Right lobe of liver (tissue), 6 donors: ENCODE data around the gene C6orf120. TPM values are rescaled to one million over a fixed set of nuclear protein-coding genes. Genes with fewer than 3 reads are reported as not detected.
A peak's percentile ranks its signal among the peaks of the same experiment; 100 is the strongest.

Experiments
- ATAC-seq, 4 donors: fragments of 200-7000 bp; cut with Tn5 transposase; one replicate each; pipeline ENCODE4 v1.9.1; 2020; ENCODE audit warnings: mild to moderate bottlenecking in 4 of 4, moderate library complexity in 4 of 4
- DNase-seq, 3 donors: peaks; one replicate each; pipeline ENCODE4 v3.0.0-alpha.2; 2020
- H3K27ac ChIP-seq, 3 donors: fragments of 200-600 bp; one replicate each; pipeline ENCODE4 v1.8.0; 2022
- H3K27me3 ChIP-seq, 2 donors: fragments of 200-600 bp; one replicate each; pipeline ENCODE4 v1.8.0; 2022
- H3K36me3 ChIP-seq, 4 donors: fragments of 200-600 bp; sonication (generic) in 1 of 4; one replicate each; pipeline versions ENCODE4 v1.5.1 to v1.8.0; 2017 to 2022; ENCODE audit warnings: control low read depth in 1 of 4
- H3K4me1 ChIP-seq, 4 donors: fragments of 200-600 bp; sonication (generic) in 1 of 4; one replicate each; pipeline versions ENCODE4 v1.5.1 to v1.8.0; 2017 to 2022; ENCODE audit warnings: control low read depth in 1 of 4
- H3K4me3 ChIP-seq, 3 donors: fragments of 200-600 bp; one replicate each; pipeline ENCODE4 v1.8.0; 2022
- H3K9me3 ChIP-seq, 4 donors: fragments of 200-600 bp; sonication (generic) in 1 of 4; one replicate each; pipeline versions ENCODE4 v1.5.1 to v1.8.0; 2017 to 2022; ENCODE audit warnings: control low read depth in 1 of 4
- POLR2A ChIP-seq: fragments of 450-650 bp; IDR thresholded peaks from one replicate; pipeline ENCODE4 v1.6.1; 2017; ENCODE audit warnings: antibody characterized with exemption, mild to moderate bottlenecking
- WGBS: methylation state at CpG from one replicate; pipeline ENCODE4 v1.1.6; 2018; ENCODE audit warnings: low coverage, low lambda C conversion rate; ENCODE audit not compliant: insufficient coverage; ENCODE audit errors: missing lambda C conversion rate; 5-methylcytosine and 5-hydroxymethylcytosine counted together
- intact Hi-C, 2 donors: fragments of 100-400 bp; cut with DNase I; formaldehyde crosslinking; loops; one replicate each; pipeline versions ENCODE4 v1.11.2 to v1.14.1; 2022
- total RNA-seq, 6 experiments: library from RNA; depleted of rRNA in 2 of 6; stranded (reverse); fragments of >200 nt in 2 of 6; fragmentation: NEBNext Ultra II Directional in 3 of 6; extraction: Animal tissue kit (Norgen Biotek cat#: 25700) in 3 of 6; gene quantifications; one replicate each; pipeline versions ENCODE4 v1.1.0 to v1.2.4, GENCODE V29; 2016 to 2023
- TF ChIP-seq, protein P1 (sequence below), 4 donors: fragments of 200-600 bp in 3 of 4; fragments of 450-650 bp in 1 of 4; IDR thresholded peaks; one replicate each; pipeline versions ENCODE4 v1.5.1 to v1.8.0; 2016 to 2022; ENCODE audit warnings: antibody characterized with exemption in 4 of 4, mild to moderate bottlenecking in 2 of 4
- donor health status: DM: no; HTN: yes; CAD: no.
- donor health status: DM: no; HTN: no; CAD: no.
- donor health status: DM: no; HTN: no; CAD: no.
- donor health status: DM: no; HTN: yes; CAD: no.
- donor health status: DM: no; HTN: yes; CAD: no.

The C6orf120 gene
- total RNA-seq, 6 experiments from 2014 or later: 17.2 to 38.2 (median 22.6) TPM

DNA sequence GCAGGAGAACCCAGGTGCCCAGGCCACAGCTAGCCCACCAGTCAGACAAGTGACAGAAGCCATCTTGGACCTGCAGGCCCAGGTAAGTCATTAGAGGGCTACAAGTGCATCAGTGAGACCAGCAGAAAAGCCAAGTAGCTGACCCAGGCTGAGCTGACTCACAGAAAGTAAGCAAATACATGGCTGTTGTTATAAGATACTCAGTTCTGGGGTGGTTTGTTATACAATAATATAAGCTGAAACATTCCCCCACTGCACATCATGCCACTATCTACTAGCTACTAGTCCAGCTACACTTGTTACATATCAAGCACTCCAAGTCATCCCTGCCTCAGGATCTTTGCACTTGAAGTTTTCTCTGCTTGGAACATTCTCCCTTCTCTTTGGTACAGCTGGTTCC lies 39.4 kb downstream of the C6orf120 start:
- no peak overlapping the region for H3K4me3 ChIP-seq
- H3K27ac ChIP-seq: no peak overlapping the region
- DNase-seq (no peak), ATAC-seq (no peak)
- H3K27me3 ChIP-seq: no peaks in the 10 kb centered on the region
- intact Hi-C loops: no loop called here
- TF ChIP-seq POLR2A: no peak
- TF ChIP-seq, protein P1, sequence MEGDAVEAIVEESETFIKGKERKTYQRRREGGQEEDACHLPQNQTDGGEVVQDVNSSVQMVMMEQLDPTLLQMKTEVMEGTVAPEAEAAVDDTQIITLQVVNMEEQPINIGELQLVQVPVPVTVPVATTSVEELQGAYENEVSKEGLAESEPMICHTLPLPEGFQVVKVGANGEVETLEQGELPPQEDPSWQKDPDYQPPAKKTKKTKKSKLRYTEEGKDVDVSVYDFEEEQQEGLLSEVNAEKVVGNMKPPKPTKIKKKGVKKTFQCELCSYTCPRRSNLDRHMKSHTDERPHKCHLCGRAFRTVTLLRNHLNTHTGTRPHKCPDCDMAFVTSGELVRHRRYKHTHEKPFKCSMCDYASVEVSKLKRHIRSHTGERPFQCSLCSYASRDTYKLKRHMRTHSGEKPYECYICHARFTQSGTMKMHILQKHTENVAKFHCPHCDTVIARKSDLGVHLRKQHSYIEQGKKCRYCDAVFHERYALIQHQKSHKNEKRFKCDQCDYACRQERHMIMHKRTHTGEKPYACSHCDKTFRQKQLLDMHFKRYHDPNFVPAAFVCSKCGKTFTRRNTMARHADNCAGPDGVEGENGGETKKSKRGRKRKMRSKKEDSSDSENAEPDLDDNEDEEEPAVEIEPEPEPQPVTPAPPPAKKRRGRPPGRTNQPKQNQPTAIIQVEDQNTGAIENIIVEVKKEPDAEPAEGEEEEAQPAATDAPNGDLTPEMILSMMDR (IDR thresholded peaks at IDR 0.05): no peak
- no peaks in the 10 kb centered on the region for H3K36me3 ChIP-seq
- no peaks in the 10 kb centered on the region for H3K9me3 ChIP-seq
- H3K4me1 ChIP-seq: no peaks in the 10 kb centered on the region

GRCh38 chr6:169745405-169745804 lies 43.5 kb downstream of the C6orf120 start:
- intact Hi-C loops: no loop called here
- Histone ChIP-seq H3K36me3 (no peaks in the 10 kb centered on the region), H3K27me3 (no peaks in the 10 kb centered on the region), H3K27ac (no peak overlapping the region), H3K4me3 (no peak overlapping the region), H3K9me3 (no peaks in the 10 kb centered on the region), H3K4me1 (peaks cover 0 to 7% (median 2%) of the 10 kb centered on the region in 4 donors)
- ATAC-seq (no peak), DNase-seq (no peak)
- TF ChIP-seq, protein P1 (IDR thresholded peaks at IDR 0.05): no peak
- no peak for TF ChIP-seq POLR2A
- WGBS: 72% methylated on average over 3 of the region's 3 CpGs

DNA sequence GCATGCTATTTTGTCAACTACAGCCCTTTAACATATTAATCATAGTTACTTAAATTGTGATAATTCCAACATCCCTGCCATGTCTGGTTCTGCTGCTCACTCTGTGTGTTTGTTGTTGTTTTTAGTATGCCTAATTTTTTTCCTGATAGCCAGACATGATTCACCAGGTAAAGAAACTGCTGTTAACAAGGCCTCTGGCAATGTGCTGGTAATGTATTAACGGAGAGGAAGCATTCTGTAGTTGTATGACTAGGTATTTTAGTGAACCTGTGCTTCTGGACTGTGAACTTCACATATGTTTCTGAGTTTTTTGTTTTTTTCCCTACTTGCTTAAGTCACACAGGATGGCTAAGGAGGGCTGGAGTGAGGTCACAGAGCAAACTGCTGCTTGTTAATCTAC lies 44.6 kb downstream of the C6orf120 start:
- no peaks in the 10 kb centered on the region for H3K27me3 ChIP-seq
- ATAC-seq: no peak
- H3K4me1 ChIP-seq: peaks cover 0 to 9% (median 3%) of the 10 kb centered on the region in 4 donors
- H3K4me3 ChIP-seq: no peak overlapping the region
- WGBS: 100% methylated on average over 1 of the region's 1 CpG
- DNase-seq: no peak
- no peak overlapping the region for H3K27ac ChIP-seq
- H3K9me3 ChIP-seq: no peaks in the 10 kb centered on the region
- no peaks in the 10 kb centered on the region for H3K36me3 ChIP-seq
- intact Hi-C loops: no loop called here
- no peak for TF ChIP-seq POLR2A
- TF ChIP-seq, protein P1 (IDR thresholded peaks at IDR 0.05): no peak

GRCh38 chr6:169751242-169752073 lies 49.5 kb downstream of the C6orf120 start, which contains the start of the genes DYNLT2 and ERMARD:
Gene DYNLT2 (minus strand): TSS chr6:169751572. CDS start chr6:169751458, 114 bp downstream.
Gene ERMARD (plus strand): TSS chr6:169751622. CDS start chr6:169751658, 36 bp downstream.
- Histone ChIP-seq H3K27me3 (no peaks in the 10 kb centered on the region), H3K36me3 (no peaks in the 10 kb centered on the region), H3K4me1 (peaks cover 0 to 18% (median 3%) of the 10 kb centered on the region in 4 donors), H3K9me3 (no peaks in the 10 kb centered on the region), H3K4me3 (peak within 1 kb of the TSS; percentile 83 to 91 (median 89)), H3K27ac (peak within 1 kb of the TSS; percentile 92 to 97 (median 95))
- intact Hi-C loops: no loop called here
- under 1% methylated on average over 43 of the region's 90 CpGs for WGBS
- ATAC-seq (peak; percentile 97 to 99 (median 98)), DNase-seq (peak; percentile 93 to 97 (median 96))
- TF ChIP-seq POLR2A: peak; percentile 96
- TF ChIP-seq, protein P1 (IDR thresholded peaks at IDR 0.05): peak in 1 of 4 donors; percentile 48
